NCI-H1092 treated with DMSO at 0.1 percent for 48 hours (cell line): Measurements from ENCODE around the gene MRPL36.
"Not testable (repeated sequence)": the region's sequence is repeated elsewhere in the genome, so short reads cannot be mapped to it uniquely, and the experiment has no call there.

Source experiments
- DNase-seq: peaks from one replicate; lab custom pipeline; 2025; lab: John Stamatoyannopoulos, UW

The MRPL36 gene

DNA sequence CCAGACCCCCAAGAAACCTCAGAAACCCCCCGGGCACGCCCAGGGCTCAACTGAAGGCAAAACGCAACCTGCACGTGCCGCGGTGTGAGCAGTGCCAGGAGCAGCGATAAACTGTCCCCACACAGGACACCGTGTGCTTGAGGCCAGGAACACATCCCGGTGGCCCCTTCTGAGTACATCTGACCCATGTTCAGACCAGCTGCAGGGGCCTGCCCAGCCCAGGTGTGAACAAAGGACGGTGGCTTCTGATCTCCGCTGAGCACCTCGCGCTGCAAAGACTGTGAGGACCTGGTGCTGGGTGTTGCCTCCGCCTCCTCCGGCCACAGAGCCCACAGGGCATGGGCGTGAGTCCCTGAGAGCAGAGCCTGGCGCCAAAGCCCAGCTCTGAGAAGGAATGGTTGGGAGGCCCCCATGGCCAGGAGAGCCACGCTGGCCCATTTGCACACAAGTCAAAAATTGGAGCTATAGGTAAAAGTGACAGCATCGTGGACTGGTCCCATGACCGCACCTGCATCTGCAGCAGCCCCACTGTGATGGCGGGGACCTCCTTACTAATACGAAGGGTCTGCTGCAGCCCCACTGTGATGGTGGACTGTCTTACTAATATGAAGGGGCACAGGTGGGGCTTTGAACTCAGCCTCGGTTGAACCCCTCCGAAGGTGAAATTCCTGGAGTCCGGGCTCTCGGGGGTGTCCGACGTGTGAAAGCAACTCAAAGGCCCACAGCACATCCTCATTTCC, 33.0 kb upstream of the MRPL36 start:
- DNase-seq: no peak

- no peak for DNase-seq
These were observed 32.2 kb upstream of the MRPL36 start for GRCh38 chr5:1831677-1832313.

DNA sequence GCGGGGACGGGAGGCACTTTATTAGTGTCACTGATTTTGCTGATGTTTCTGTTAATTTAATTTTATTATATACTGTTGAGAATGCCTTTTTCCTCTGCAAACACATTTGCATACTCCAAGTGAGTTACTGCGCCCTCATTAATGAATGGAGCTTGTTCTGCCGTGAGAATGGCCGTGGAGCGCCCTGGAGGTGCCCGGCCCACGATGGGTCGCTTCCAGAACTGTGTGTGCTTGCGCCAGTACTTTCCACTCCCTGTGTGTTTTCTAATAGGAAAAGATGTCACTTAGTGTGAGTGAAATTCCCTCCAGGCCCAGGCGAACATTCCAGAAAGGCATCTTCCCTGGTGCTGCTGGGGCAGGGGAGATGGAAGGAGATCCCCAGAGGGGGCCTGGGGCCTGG, 31.6 kb upstream of the MRPL36 start:
- DNase-seq: no peak

GRCh38 chr5:1830571-1831228, 31.1 kb upstream of the MRPL36 start:
- DNase-seq: no peak

DNA sequence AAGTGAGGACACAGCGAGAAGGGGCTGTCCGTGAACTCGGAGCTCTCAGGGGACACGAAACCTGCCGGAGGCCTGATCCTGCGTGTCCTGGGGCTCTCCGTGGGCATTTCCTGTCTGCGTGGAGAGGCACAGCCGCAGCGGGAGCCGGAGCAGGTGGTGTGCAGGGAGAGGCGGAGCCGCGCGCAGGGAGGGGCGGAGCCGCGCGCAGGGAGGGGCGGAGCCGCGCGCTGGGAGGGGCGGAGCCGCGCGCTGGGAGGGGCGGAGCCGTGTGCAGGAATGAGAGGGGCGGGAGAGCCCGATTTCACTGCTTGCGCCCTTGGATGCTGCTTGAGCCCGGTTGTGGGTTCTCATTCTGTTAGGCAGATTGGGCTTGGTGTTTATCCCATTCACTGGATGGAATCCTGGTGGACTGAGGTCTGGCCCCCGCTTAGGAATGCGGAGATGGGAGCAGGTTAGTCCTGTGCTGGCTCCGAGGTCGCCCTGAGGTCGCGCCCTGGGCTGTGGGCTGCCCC, 28.3 kb upstream of the MRPL36 start:
- no peak for DNase-seq

GRCh38 chr5:1827025-1827885, 27.6 kb upstream of the MRPL36 start:
- DNase-seq: no peak

DNA sequence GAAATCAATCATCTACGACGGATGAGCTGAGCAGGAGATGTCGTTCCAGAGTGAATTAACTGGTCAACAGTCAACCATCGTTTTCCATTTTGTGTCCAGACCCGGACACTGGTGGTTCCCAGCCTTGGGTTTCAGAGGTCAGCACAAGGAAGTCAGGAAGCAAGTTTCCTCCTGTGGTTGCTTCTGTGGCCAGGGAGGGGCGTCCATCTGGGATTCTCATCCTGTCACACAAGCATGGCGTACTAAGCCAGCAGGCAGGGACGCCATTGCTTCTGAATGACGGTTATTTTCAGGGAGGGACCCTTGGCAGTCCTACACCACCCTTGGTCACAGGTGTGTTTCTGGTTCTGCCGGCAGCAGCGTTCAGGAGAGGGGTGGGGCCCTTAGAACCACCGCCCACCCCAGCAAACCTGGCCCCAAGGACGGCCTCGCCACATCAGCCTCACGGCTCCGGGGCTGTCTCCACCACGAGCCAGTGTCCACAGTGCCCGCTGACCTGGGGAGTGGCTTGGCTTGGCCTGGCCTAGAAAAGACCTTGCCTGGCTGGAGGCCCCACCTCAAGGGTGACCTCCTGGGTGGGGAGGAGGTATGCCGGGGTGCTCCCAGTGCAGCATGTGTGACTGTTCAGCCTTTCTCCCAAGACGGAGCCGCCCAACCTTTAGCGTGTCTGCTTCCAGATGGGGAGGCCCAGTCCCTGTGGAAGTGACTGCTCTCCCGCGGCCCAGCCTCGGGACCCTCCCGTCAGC, 26.8 kb upstream of the MRPL36 start:
- DNase-seq: no peak

DNA sequence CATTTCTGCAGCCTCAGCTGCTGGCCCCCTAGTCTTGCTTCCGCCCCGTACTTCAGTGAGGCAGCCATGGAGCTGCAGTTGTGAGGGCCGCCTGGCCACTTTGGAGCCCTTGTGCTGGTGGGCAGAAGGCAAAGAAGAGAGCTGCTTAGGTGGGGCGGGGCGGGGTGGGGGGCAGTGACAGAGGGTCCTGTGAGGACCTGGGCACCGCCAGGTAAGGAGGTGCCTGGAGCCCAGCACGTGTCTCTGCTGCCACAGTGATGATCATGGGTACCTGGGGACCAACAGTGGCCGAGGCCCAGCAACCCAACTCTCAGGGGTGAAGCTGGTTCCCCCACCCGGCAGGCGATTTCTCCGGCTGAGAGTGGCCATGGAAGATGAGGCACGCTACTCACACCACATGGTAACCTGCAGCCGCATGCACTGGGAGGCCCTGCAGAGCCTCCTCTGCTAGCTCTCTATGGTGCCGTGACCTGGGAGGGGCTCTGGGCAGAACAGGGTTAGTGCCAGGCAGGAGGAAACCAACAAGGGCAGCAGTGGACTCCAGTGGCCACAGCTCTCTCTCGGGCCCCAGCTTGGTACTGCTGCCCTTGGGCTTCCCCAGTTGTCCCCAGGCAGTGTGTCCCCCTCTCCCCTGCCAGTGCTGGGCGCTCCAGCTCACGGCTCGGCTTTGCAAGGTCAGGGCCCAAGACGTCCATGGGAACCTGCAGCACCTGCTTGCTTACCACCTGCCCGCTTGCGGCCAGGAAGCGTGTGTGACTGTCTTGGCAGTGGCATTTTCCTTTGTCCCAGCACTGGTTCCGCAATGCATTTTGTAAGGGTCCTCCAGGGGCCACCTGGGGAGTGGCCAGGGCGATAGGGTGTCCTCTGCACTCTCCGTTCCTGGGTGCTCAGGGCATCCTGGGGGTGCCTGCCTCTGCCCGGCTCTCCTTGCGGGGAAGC, 25.5 kb upstream of the MRPL36 start:
- no peak for DNase-seq

GRCh38 chr5:1824109-1824821, 24.6 kb upstream of the MRPL36 start:
- no peak for DNase-seq

GRCh38 chr5:1823381-1824034, 23.9 kb upstream of the MRPL36 start:
- no peak for DNase-seq

DNA sequence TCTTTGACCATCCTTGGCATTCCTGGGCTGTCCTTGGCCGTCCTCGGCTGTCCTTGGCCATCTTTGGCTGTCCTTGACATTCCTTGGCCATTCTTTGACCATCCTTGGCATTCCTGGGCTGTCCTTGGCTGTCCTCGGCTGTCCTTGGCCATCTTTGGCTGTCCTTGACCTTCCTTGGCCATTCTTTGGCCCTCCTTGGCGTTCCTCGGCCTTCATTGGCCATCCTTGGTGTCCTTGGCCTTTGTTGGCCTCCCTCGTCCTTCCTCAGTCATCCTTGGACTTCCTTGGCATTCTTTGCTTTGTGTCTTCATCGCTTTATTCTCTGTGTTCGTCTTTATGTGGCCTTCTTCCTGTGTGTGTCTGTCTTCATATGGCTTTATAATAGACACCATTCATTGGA, 22.2 kb upstream of the MRPL36 start:
- DNase-seq: no peak

GRCh38 chr5:1820926-1821325, 21.3 kb upstream of the MRPL36 start:
- no peak for DNase-seq

- no peak for DNase-seq
These were observed 20.7 kb upstream of the MRPL36 start for GRCh38 chr5:1820381-1820780.

GRCh38 chr5:1819458-1819857, 19.8 kb upstream of the MRPL36 start:
- DNase-seq: no peak

DNA sequence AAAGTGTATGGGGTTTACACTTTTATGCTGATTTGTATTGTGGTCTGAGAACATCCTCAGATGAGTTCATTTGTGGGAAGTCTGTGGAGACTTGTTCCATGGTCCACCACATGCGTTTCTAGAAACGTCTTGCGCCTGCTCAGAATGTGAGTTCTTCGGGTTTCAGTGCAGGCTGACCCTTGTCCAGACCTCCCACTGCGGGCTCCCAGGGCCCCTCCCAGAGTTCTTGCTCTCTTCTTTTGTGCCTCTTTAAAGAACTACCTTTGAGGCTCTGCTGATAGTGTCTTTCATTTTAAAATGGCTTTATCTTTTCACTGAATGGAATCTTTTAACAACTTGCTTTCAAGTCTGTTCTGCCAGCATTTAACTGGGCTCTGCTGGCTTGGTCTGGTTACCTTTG, 19.1 kb upstream of the MRPL36 start:
- DNase-seq: no peak

- DNase-seq: no peak
These were observed 17.8 kb upstream of the MRPL36 start for GRCh38 chr5:1817261-1818043.

GRCh38 chr5:1816495-1817089, 17.0 kb upstream of the MRPL36 start:
- not testable (repeated sequence) for DNase-seq

GRCh38 chr5:1815881-1816292, 16.2 kb upstream of the MRPL36 start:
- DNase-seq: no peak
